Superior temporal gyrus (tissue), 1 donor: ENCODE results near the gene SECISBP2.
"Not testable (repeated sequence)": the region's sequence is repeated elsewhere in the genome, so short reads cannot be mapped to it uniquely, and the experiment has no call there.

ENCODE experiments used
- DNase-seq: peaks from one replicate; pipeline ENCODE4 v3.0.0-alpha.2; 2016; ENCODE audit errors: extremely low spot score

Gene SECISBP2

GRCh38 chr9:89318123-89319014 is at the start of gene SECISBP2:
TSS of gene SECISBP2 (plus strand) at chr9:89318500. CDS start at chr9:89318577, 77 bp downstream.
- DNase-seq, result peak; percentile 95

GRCh38 chr9:89273528-89274279 is 44.6 kb upstream of the SECISBP2 start:
- DNase-seq, result no peak

GRCh38 chr9:89274838-89275237 is 43.5 kb upstream of the SECISBP2 start:
- no peak for DNase-seq

GRCh38 chr9:89276040-89276439 is 42.3 kb upstream of the SECISBP2 start:
- not testable (repeated sequence) for DNase-seq

GRCh38 chr9:89277043-89277442 is 41.3 kb upstream of the SECISBP2 start:
- DNase-seq, result no peak

GRCh38 chr9:89277454-89277853 is 40.8 kb upstream of the SECISBP2 start:
- DNase-seq, result no peak

- no peak for DNase-seq
Measured at GRCh38 chr9:89278551-89278950, 39.7 kb upstream of the SECISBP2 start.

GRCh38 chr9:89278997-89279739 is 39.1 kb upstream of the SECISBP2 start:
- DNase-seq, result peak; percentile 84

GRCh38 chr9:89281106-89281505 is 37.2 kb upstream of the SECISBP2 start:
- no peak for DNase-seq

GRCh38 chr9:89282248-89282968 is 35.9 kb upstream of the SECISBP2 start:
- DNase-seq, result not testable (repeated sequence)

- no peak for DNase-seq
Measured at GRCh38 chr9:89284076-89284475, 34.2 kb upstream of the SECISBP2 start.

GRCh38 chr9:89291741-89292140 is 26.6 kb upstream of the SECISBP2 start:
- no peak for DNase-seq

- no peak for DNase-seq
Measured at GRCh38 chr9:89293014-89293413, 25.3 kb upstream of the SECISBP2 start.

GRCh38 chr9:89295400-89295799 is 22.9 kb upstream of the SECISBP2 start:
- DNase-seq, result no peak

GRCh38 chr9:89301996-89302395 is 16.3 kb upstream of the SECISBP2 start:
- DNase-seq, result not testable (repeated sequence)

- DNase-seq, result no peak
Measured at GRCh38 chr9:89304020-89304833, 14.1 kb upstream of the SECISBP2 start.

GRCh38 chr9:89304834-89305188 is 13.5 kb upstream of the SECISBP2 start:
- DNase-seq, result no peak

- DNase-seq, result no peak
Measured at GRCh38 chr9:89305868-89306267, 12.4 kb upstream of the SECISBP2 start.

- DNase-seq, result no peak
Measured at GRCh38 chr9:89309166-89309565, 9.1 kb upstream of the SECISBP2 start.

- no peak for DNase-seq
Measured at GRCh38 chr9:89309608-89310474, 8.5 kb upstream of the SECISBP2 start.
